Astrocyte (in vitro differentiated cells and primary cell): ENCODE results near the gene CCSER1.

Source experiments
- EZH2 ChIP-seq: IDR thresholded peaks from 2 replicates; pipeline ENCODE4 v1.6.1; 2012; ENCODE audit warnings: mild to moderate bottlenecking, low read length, inconsistent platforms; ENCODE audit not compliant: insufficient read depth
- TF ChIP-seq, protein P1 (sequence below): IDR thresholded peaks from 2 replicates; pipeline ENCODE4 v1.5.1; 2011; ENCODE audit warnings: low read depth, mild to moderate bottlenecking, inconsistent platforms, low read length, moderate library complexity; ENCODE audit not compliant: insufficient read depth

DNA sequence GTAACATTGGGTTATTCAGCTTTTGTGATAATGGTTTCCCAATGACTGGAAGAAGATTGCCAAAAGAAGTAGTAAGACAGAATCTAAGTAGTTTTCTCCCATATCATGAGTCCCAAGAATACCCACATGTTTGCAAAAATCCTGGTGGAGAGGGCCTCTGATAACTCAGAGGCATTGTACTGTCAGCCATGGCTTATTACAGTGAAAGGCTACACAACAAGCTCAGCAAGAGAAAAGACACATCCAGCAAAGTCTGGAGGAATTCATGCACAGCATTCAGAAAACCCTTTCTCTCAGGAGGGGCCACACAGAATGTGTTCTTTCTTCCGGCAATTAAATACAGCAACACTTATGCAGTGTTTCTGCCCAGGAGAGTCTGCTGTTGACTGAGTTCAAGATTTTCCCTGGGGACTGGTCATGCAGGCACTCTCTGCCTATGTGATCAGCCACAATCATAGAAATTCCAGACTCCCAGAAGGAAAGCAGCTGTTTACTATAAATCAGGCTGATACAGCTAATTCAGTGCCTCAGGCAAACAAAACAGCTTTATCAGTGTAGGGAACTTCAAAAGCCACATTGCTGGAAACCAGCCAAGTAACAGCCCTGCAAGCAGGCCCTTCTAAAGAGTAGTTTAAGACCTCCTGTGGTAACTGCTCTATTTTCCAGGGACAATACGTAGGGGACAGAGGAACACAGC, 937.1 kb downstream of the CCSER1 start:
- TF ChIP-seq, protein P1, sequence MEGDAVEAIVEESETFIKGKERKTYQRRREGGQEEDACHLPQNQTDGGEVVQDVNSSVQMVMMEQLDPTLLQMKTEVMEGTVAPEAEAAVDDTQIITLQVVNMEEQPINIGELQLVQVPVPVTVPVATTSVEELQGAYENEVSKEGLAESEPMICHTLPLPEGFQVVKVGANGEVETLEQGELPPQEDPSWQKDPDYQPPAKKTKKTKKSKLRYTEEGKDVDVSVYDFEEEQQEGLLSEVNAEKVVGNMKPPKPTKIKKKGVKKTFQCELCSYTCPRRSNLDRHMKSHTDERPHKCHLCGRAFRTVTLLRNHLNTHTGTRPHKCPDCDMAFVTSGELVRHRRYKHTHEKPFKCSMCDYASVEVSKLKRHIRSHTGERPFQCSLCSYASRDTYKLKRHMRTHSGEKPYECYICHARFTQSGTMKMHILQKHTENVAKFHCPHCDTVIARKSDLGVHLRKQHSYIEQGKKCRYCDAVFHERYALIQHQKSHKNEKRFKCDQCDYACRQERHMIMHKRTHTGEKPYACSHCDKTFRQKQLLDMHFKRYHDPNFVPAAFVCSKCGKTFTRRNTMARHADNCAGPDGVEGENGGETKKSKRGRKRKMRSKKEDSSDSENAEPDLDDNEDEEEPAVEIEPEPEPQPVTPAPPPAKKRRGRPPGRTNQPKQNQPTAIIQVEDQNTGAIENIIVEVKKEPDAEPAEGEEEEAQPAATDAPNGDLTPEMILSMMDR: no peak
- no peak for TF ChIP-seq EZH2
